GM23338 (cell line): ENCODE data around the gene EFNB2. TPM values are rescaled to one million over a fixed set of nuclear protein-coding genes. Genes with fewer than 3 reads are reported as not detected.

Experiments
- ATAC-seq: fragments of 200-7000 bp; cut with Tn5 transposase; 3 replicates; pipeline ENCODE4 v1.9.1; 2020
- DNase-seq: peaks from one replicate; pipeline ENCODE4 v3.0.0-alpha.2; 2015; ENCODE audit warnings: low spot score
- H2AFZ ChIP-seq: fragments of 200-600 bp; sonication (generic); 2 replicates; pipeline ENCODE4 v1.8.0; 2016; ENCODE audit warnings: antibody characterized with exemption, mild to moderate bottlenecking, moderate library complexity
- H3F3A ChIP-seq: fragments of 200-600 bp; sonication (generic); replicated peaks from 2 replicates; pipeline ENCODE4 v1.8.0; 2017; ENCODE audit warnings: antibody characterized with exemption, mixed run types, low read depth
- H3K27ac ChIP-seq: fragments of 200-600 bp; sonication (generic); 2 replicates; pipeline ENCODE4 v1.6.1; 2016; ENCODE audit warnings: low read depth
- H3K27me3 ChIP-seq: fragments of 200-600 bp; sonication (generic); 2 replicates; pipeline ENCODE4 v1.8.0; 2016; ENCODE audit warnings: mild to moderate bottlenecking, mixed run types, moderate library complexity; ENCODE audit not compliant: insufficient read depth
- H3K36me3 ChIP-seq: fragments of 200-600 bp; sonication (generic); 2 replicates; pipeline ENCODE4 v1.8.0; 2016; ENCODE audit warnings: mild to moderate bottlenecking; ENCODE audit not compliant: insufficient read depth
- H3K4me1 ChIP-seq: fragments of 200-600 bp; sonication (generic); 2 replicates; pipeline ENCODE4 v1.8.0; 2016; ENCODE audit warnings: mild to moderate bottlenecking, moderate library complexity; ENCODE audit not compliant: insufficient read depth
- H3K4me2 ChIP-seq: fragments of 200-600 bp; sonication (generic); 2 replicates; pipeline ENCODE4 v1.7.1; 2017; ENCODE audit warnings: mixed run types
- H3K4me3 ChIP-seq: fragments of 200-600 bp; sonication (generic); 2 replicates; pipeline ENCODE4 v1.6.1; 2016; ENCODE audit warnings: mixed run types
- H3K79me2 ChIP-seq: fragments of 200-600 bp; sonication (generic); replicated peaks from 2 replicates; pipeline ENCODE4 v1.8.0; 2017; ENCODE audit warnings: mild to moderate bottlenecking; ENCODE audit not compliant: insufficient read depth
- H3K9me2 ChIP-seq: fragments of 200-600 bp; sonication (generic); 2 replicates; pipeline ENCODE4 v1.8.0; 2017; ENCODE audit not compliant: insufficient read depth
- H4K20me1 ChIP-seq: fragments of 200-600 bp; sonication (generic); replicated peaks from 2 replicates; pipeline ENCODE4 v1.8.0; 2017; ENCODE audit warnings: mild to moderate bottlenecking; ENCODE audit not compliant: insufficient read depth
- H3K27ac Mint-ChIP-seq: 2 replicates; pipeline ENCODE4 v1.8.0; 2020; ENCODE audit warnings: inconsistent platforms, mild to moderate bottlenecking, moderate library complexity, mixed read lengths
- H3K27me3 Mint-ChIP-seq: 3 replicates; pipeline ENCODE4 v1.8.0; 2022; ENCODE audit warnings: low read depth, mild to moderate bottlenecking, moderate library complexity, mixed read lengths, inconsistent platforms; ENCODE audit not compliant: insufficient read depth, poor library complexity
- H3K36me3 Mint-ChIP-seq: 3 replicates; pipeline ENCODE4 v1.8.0; 2021; ENCODE audit warnings: low read depth, mild to moderate bottlenecking, inconsistent platforms, moderate library complexity, mixed read lengths
- H3K4me1 Mint-ChIP-seq: 3 replicates; pipeline ENCODE4 v1.8.0; 2020; ENCODE audit warnings: mild to moderate bottlenecking, inconsistent platforms, mixed read lengths
- H3K4me3 Mint-ChIP-seq: 3 replicates; pipeline ENCODE4 v1.8.0; 2021; ENCODE audit warnings: moderate library complexity, mild to moderate bottlenecking, inconsistent platforms, mixed read lengths
- H3K9me3 Mint-ChIP-seq: 3 replicates; pipeline ENCODE4 v1.8.0; 2020; ENCODE audit warnings: moderate library complexity, mild to moderate bottlenecking, inconsistent platforms, mixed read lengths
- EZH2 ChIP-seq: fragments of 200-600 bp; sonication (generic); IDR thresholded peaks from one replicate; pipeline ENCODE4 v1.8.0; 2017; ENCODE audit warnings: antibody characterized with exemption, mild to moderate bottlenecking, low read depth; ENCODE audit not compliant: unreplicated experiment
- EZH2phosphoT487 ChIP-seq: fragments of 200-600 bp; sonication (generic); IDR thresholded peaks from one replicate; pipeline ENCODE4 v1.8.1; 2018; ENCODE audit warnings: antibody characterized with exemption; ENCODE audit not compliant: unreplicated experiment
- JUNB ChIP-seq: IDR thresholded peaks from one replicate; pipeline ENCODE4 v1.6.1; 2016; ENCODE audit warnings: antibody characterized with exemption; ENCODE audit not compliant: unreplicated experiment
- NANOG ChIP-seq: IDR thresholded peaks from 2 replicates; pipeline ENCODE4 v1.6.1; 2016; ENCODE audit warnings: antibody characterized with exemption, borderline replicate concordance
- ZNF114 ChIP-seq: fragments of 250-450 bp; sonication (Bioruptor Pico); IDR thresholded peaks from 2 replicates; pipeline ENCODE4 v1.5.0; 2020; ENCODE audit warnings: mild to moderate bottlenecking, moderate library complexity
- ZNF331 ChIP-seq: fragments of 250-450 bp; sonication (Bioruptor Pico); IDR thresholded peaks from 2 replicates; pipeline ENCODE4 v1.5.0; 2020; ENCODE audit warnings: low read depth, mild to moderate bottlenecking, moderate library complexity
- polyA plus RNA-seq: library from polyadenylated mRNA; unstranded; fragments of >200 nt; fragmentation: Nextera tagmentation; extraction: Ambion mirVana; gene quantifications from 2 replicates; pipeline ENCODE4 v1.2.1, GENCODE V29; 2016
- total RNA-seq: library from RNA; depleted of rRNA; stranded (reverse); fragments of >200 nt; shearing (Covaris generic); gene quantifications from 2 replicates; pipeline ENCODE4 v1.2.3, GENCODE V29; 2014
- TF ChIP-seq, protein P1 (sequence below): fragments of 250-450 bp; sonication (Bioruptor Pico); IDR thresholded peaks from 2 replicates; pipeline ENCODE4 v1.5.0; 2020; ENCODE audit warnings: mild to moderate bottlenecking, moderate library complexity
- TF ChIP-seq, protein P2 (sequence below): IDR thresholded peaks from 2 replicates; pipeline ENCODE4 v1.6.1; 2016; ENCODE audit warnings: antibody characterized with exemption
- TF ChIP-seq, protein P3 (sequence below): IDR thresholded peaks from one replicate; pipeline ENCODE4 v1.6.1; 2018; ENCODE audit warnings: antibody characterized with exemption; ENCODE audit not compliant: unreplicated experiment
- TF ChIP-seq, protein P4 (sequence below), 2 experiments: fragments of 200-600 bp in 1 of 2; sonication (generic) in 1 of 2; conservative IDR thresholded peaks; 2 replicates each; pipeline versions ENCODE4 v1.5.1 to v1.6.1; 2016 to 2017; ENCODE audit warnings: antibody characterized with exemption in 2 of 2, low read depth in 2 of 2, mild to moderate bottlenecking in 2 of 2, moderate library complexity in 1 of 2

The EFNB2 gene
- total and polyA plus RNA-seq, 2 experiments from 2014 or later = 5.7 to 10.9 TPM

DNA sequence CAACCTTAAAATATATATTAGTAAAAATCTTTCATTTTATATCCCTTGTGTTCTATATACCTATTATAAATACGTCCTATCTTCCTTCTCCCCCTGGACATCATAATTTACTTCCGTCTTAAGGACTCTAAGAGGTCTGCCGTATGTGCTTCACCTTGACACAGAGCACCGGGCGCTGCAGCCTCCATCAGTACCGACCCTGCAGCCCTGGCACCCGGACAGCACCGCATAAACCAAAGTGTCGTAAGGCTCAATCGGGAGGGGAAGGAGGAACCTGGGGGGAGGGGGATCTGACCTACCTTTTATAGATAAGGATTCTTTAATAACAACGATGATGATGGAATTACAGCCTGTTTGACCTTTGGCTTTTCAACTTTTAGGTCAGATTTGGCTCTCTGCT lies 44.0 kb downstream of the EFNB2 start (continued):
- TF ChIP-seq, protein P1, sequence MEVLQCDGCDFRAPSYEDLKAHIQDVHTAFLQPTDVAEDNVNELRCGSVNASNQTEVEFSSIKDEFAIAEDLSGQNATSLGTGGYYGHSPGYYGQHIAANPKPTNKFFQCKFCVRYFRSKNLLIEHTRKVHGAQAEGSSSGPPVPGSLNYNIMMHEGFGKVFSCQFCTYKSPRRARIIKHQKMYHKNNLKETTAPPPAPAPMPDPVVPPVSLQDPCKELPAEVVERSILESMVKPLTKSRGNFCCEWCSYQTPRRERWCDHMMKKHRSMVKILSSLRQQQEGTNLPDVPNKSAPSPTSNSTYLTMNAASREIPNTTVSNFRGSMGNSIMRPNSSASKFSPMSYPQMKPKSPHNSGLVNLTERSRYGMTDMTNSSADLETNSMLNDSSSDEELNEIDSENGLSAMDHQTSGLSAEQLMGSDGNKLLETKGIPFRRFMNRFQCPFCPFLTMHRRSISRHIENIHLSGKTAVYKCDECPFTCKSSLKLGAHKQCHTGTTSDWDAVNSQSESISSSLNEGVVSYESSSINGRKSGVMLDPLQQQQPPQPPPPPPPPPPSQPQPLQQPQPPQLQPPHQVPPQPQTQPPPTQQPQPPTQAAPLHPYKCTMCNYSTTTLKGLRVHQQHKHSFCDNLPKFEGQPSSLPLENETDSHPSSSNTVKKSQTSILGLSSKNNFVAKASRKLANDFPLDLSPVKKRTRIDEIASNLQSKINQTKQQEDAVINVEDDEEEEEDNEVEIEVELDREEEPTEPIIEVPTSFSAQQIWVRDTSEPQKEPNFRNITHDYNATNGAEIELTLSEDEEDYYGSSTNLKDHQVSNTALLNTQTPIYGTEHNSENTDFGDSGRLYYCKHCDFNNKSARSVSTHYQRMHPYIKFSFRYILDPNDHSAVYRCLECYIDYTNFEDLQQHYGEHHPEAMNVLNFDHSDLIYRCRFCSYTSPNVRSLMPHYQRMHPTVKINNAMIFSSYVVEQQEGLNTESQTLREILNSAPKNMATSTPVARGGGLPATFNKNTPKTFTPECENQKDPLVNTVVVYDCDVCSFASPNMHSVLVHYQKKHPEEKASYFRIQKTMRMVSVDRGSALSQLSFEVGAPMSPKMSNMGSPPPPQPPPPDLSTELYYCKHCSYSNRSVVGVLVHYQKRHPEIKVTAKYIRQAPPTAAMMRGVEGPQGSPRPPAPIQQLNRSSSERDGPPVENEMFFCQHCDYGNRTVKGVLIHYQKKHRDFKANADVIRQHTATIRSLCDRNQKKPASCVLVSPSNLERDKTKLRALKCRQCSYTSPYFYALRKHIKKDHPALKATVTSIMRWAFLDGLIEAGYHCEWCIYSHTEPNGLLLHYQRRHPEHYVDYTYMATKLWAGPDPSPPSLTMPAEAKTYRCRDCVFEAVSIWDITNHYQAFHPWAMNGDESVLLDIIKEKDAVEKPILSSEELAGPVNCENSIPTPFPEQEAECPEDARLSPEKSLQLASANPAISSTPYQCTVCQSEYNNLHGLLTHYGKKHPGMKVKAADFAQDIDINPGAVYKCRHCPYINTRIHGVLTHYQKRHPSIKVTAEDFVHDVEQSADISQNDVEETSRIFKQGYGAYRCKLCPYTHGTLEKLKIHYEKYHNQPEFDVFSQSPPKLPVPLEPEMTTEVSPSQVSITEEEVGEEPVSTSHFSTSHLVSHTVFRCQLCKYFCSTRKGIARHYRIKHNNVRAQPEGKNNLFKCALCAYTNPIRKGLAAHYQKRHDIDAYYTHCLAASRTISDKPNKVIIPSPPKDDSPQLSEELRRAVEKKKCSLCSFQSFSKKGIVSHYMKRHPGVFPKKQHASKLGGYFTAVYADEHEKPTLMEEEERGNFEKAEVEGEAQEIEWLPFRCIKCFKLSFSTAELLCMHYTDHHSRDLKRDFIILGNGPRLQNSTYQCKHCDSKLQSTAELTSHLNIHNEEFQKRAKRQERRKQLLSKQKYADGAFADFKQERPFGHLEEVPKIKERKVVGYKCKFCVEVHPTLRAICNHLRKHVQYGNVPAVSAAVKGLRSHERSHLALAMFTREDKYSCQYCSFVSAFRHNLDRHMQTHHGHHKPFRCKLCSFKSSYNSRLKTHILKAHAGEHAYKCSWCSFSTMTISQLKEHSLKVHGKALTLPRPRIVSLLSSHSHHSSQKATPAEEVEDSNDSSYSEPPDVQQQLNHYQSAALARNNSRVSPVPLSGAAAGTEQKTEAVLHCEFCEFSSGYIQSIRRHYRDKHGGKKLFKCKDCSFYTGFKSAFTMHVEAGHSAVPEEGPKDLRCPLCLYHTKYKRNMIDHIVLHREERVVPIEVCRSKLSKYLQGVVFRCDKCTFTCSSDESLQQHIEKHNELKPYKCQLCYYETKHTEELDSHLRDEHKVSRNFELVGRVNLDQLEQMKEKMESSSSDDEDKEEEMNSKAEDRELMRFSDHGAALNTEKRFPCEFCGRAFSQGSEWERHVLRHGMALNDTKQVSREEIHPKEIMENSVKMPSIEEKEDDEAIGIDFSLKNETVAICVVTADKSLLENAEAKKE = no peak
- TF ChIP-seq EZH2phosphoT487 = no peak
- TF ChIP-seq, protein P2, sequence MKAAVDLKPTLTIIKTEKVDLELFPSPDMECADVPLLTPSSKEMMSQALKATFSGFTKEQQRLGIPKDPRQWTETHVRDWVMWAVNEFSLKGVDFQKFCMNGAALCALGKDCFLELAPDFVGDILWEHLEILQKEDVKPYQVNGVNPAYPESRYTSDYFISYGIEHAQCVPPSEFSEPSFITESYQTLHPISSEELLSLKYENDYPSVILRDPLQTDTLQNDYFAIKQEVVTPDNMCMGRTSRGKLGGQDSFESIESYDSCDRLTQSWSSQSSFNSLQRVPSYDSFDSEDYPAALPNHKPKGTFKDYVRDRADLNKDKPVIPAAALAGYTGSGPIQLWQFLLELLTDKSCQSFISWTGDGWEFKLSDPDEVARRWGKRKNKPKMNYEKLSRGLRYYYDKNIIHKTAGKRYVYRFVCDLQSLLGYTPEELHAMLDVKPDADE = no peak

DNA sequence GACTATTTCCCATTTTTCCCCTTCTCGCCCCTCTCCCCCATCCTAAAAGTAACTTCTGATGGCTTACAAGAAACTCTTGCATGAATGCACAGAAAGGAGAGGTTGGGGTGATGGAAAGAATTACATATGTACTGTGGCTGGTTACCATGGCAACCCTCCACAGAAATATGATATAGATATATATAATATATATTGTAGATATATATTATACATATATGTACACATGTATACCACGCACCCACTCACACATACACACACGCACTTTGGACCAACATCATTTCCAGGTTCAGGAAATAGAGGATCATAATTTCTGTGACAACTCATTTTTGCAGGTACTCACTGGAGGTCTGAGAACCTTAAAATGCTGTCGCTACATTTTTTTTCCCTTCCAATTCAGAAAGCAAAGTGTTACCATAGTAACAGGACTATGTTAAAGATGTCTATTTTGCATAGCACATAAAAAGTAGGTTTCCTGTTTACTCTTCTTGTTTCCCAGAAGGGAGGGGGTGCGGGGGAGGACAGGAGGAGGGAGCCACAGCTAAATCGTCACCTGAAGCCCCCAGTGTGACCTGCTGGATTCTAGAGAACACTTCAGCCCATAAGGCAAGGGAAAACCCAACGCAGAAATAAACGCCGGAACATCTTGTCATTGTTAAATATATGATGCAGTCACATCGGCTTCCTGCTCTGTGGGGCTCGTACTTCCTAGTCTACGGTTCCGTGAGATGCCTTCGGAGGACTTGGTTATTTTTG lies 44.7 kb downstream of the EFNB2 start:
- Mint-ChIP-seq H3K9me3 (no peaks in the 10 kb centered on the region), H3K4me1 (peaks cover 26% of the 10 kb centered on the region), H3K36me3 (peaks cover 28% of the 10 kb centered on the region), H3K27ac (no peak overlapping the region), H3K4me3 (no peak overlapping the region), H3K27me3 (peaks cover 9% of the 10 kb centered on the region)
- no peaks in the 10 kb centered on the region for H3K79me2 ChIP-seq
- no peak overlapping the region for H3K4me3 ChIP-seq
- no peak overlapping the region for H2AFZ ChIP-seq
- DNase-seq (no peak), ATAC-seq (no peak)
- H3K27me3 ChIP-seq = no peaks in the 10 kb centered on the region
- no peaks in the 10 kb centered on the region for H3K9me2 ChIP-seq
- H3F3A ChIP-seq = no peaks in the 10 kb centered on the region
- H4K20me1 ChIP-seq = no peaks in the 10 kb centered on the region
- no peak overlapping the region for H3K4me2 ChIP-seq
- H3K36me3 ChIP-seq = no peaks in the 10 kb centered on the region
- H3K4me1 ChIP-seq = peaks cover 10% of the 10 kb centered on the region
- no peak overlapping the region for H3K27ac ChIP-seq
- TF ChIP-seq NANOG (no peak), EZH2phosphoT487 (no peak), EZH2 (no peak), ZNF331 (CRISPR knock-in tag) (no peak), JUNB (no peak), ZNF114 (CRISPR knock-in tag) (no peak)
- TF ChIP-seq, protein P2 = no peak
- TF ChIP-seq, protein P3, sequence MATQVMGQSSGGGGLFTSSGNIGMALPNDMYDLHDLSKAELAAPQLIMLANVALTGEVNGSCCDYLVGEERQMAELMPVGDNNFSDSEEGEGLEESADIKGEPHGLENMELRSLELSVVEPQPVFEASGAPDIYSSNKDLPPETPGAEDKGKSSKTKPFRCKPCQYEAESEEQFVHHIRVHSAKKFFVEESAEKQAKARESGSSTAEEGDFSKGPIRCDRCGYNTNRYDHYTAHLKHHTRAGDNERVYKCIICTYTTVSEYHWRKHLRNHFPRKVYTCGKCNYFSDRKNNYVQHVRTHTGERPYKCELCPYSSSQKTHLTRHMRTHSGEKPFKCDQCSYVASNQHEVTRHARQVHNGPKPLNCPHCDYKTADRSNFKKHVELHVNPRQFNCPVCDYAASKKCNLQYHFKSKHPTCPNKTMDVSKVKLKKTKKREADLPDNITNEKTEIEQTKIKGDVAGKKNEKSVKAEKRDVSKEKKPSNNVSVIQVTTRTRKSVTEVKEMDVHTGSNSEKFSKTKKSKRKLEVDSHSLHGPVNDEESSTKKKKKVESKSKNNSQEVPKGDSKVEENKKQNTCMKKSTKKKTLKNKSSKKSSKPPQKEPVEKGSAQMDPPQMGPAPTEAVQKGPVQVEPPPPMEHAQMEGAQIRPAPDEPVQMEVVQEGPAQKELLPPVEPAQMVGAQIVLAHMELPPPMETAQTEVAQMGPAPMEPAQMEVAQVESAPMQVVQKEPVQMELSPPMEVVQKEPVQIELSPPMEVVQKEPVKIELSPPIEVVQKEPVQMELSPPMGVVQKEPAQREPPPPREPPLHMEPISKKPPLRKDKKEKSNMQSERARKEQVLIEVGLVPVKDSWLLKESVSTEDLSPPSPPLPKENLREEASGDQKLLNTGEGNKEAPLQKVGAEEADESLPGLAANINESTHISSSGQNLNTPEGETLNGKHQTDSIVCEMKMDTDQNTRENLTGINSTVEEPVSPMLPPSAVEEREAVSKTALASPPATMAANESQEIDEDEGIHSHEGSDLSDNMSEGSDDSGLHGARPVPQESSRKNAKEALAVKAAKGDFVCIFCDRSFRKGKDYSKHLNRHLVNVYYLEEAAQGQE = no peak
- TF ChIP-seq, protein P4, sequence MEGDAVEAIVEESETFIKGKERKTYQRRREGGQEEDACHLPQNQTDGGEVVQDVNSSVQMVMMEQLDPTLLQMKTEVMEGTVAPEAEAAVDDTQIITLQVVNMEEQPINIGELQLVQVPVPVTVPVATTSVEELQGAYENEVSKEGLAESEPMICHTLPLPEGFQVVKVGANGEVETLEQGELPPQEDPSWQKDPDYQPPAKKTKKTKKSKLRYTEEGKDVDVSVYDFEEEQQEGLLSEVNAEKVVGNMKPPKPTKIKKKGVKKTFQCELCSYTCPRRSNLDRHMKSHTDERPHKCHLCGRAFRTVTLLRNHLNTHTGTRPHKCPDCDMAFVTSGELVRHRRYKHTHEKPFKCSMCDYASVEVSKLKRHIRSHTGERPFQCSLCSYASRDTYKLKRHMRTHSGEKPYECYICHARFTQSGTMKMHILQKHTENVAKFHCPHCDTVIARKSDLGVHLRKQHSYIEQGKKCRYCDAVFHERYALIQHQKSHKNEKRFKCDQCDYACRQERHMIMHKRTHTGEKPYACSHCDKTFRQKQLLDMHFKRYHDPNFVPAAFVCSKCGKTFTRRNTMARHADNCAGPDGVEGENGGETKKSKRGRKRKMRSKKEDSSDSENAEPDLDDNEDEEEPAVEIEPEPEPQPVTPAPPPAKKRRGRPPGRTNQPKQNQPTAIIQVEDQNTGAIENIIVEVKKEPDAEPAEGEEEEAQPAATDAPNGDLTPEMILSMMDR (conservative IDR thresholded peaks at IDR 0.05; ENCODE audit: low read depth in 2 of 2) = no peak
